GM19025 (cell line): Measurements from ENCODE around the gene MT1HL1.
"Not testable (repeated sequence)": the region's sequence is repeated elsewhere in the genome, so short reads cannot be mapped to it uniquely, and the experiment has no call there.

ENCODE experiments used
- ATAC-seq: cut with Tn5 transposase; IDR thresholded peaks from one replicate; pipeline ENCODE4 v1.9.1; 2021; ENCODE audit warnings: mild to moderate bottlenecking, low read depth, moderate library complexity; ENCODE audit not compliant: unreplicated experiment

The MT1HL1 gene

DNA sequence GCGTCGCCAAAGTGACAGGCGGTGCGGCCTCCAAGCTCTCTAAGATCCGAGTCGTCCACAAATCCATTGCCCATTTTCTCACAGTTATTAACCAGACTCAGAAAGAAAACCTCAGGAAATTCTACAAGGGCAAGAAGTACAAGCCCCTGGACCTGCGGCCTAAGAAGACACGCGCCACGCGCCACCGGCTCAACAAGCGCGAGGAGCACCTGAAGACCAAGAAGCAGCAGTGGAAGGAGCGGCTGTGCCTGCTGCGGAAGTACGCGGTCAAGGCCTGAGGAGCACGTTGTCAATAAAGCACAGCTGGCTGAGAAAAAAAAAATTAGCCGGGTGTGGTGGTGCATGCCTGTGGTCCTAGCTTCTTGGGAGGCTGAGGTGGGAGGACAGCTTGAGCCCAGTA lies 22.8 kb downstream of the MT1HL1 start:
- not testable (repeated sequence) for ATAC-seq

DNA sequence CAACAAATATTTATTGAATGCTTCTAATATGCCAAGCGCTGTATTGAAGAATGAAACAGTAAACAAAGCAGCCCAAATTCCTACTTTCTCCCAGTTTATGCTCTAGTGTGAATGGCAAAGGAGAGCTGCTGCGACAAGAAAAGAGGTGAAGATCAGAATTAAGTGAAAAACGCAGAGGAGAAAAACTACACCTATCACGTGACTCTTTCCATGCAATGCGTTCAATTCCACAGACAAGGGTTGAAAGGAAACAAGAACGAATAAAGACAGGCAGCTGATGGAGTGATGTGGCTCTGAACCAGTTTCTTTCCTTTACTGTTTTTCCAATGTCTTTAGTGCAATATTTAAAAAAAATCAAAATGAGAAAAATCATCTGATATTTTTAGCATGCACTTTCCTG lies 23.6 kb downstream of the MT1HL1 start:
- no peak for ATAC-seq

DNA sequence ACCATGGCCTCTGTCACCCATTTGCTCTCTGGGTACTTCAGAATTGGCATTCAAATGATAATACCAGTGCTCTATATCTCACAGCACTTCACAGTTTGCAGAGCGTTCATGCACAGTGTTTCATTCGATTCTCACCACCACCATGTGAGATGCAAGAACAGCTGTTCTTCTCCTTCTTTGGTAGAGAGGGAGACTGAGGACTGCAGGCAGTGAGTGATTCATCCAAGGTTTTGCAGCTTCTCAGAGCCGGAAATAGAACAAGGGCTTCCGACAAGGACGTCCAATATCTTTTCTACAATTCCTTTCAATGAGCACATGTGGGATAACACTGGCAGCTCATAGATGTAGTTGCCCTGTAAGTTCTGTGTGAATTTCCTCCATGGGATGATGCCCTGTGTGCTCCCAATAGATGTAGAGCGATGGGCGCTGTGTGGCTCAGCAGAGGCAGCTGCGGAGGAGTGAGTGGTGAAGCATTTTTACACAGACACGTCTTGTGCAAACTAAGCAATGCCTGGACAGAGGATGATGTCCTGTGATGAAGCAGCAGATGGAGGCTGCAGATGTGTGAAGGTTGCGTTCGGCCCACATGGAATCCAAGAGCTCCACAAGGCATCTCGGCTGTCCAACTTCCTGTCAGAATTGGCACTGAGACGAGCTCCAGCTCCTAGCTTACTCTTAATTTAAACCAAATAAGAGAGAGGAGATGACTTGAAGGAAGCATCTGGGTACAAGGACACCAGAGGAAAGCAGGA lies 24.9 kb downstream of the MT1HL1 start:
- no peak for ATAC-seq

- ATAC-seq, result no peak
These were observed 25.5 kb downstream of the MT1HL1 start for GRCh38 chr1:236978740-236979139.

DNA sequence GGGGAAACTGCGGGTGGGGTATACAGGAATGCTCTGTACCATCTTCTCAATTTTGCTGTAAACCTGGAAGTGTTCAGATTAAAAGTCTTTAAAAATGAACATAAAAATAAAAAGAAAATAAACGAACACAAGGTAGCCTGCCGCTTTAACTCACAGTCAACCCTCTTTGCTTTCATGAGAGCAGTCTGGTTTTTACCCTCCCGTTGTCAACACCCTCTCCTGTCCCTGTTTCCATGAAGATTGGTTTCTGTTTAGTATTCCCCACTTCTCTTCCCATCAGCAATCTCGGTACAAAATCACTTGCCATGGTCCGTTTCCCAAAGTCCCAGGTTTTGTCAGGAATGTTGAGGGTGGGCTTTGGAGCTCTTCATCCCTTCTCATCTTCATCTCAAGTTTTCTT lies 28.8 kb downstream of the MT1HL1 start:
- ATAC-seq, result no peak

- not testable (repeated sequence) for ATAC-seq
These were observed 30.2 kb downstream of the MT1HL1 start for GRCh38 chr1:236974025-236974424.

DNA sequence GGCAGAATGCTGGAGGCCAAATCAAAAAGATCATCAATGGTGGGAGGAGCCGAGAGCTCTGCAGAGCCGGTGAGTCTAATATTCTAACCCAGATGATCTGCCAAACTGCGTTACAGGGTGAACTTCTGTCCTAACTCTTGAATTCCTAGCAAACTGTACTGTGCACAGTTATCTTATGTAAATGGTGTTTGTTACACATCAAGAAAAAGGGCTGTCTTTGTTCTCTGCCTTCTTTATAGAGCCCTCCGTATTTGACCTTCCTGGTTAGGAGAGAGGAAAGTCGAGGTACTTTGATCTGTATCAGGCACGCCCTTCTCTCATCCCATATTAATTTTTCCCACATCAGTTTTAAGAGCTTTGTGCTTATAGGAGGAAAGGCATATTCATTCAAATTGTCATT lies 37.6 kb downstream of the MT1HL1 start:
- ATAC-seq, result no peak

DNA sequence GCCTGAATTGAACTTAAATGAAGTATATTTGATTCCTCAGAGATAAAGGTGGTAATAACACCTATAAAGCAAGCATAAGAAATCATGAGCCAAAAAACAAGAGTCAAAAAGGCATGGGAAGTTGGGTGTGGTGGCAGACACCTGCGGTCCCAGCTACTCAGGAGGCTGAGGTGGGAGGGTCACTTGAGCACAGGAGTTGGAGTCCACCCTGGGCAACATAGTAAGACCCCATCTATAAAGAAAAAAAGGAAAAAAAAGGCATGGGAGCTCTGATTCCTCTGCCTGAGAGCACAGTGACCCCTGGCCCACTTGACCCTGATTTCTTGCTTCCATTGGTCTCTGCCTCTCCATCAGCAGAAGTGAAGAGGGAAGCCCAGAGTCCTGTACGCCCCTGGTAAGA lies 40.3 kb downstream of the MT1HL1 start:
- no peak for ATAC-seq

GRCh38 chr1:236959112-236959511 lies 45.1 kb downstream of the MT1HL1 start:
- ATAC-seq, result no peak

DNA sequence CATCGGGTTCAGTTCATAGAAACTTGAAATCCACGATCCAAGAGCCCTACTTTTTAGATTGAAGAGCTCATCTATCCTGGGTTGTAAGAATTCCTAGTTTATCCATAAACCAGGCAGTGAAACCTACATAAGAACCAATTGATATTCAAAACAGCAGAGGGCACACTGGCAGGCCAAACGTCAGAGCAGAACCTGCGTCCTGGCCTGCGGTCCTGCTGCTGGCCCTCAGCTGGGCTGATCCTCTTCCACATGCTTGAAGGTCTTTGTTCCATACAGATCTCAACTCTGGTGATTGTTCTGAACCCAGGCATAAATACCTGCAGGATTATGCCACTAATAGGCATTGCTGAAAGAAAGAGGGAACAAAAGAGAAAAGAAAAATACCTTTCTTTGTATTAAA lies 47.0 kb downstream of the MT1HL1 start:
- ATAC-seq, result no peak
